ENCODE data around the gene NRARP.

Gene NRARP

DNA sequence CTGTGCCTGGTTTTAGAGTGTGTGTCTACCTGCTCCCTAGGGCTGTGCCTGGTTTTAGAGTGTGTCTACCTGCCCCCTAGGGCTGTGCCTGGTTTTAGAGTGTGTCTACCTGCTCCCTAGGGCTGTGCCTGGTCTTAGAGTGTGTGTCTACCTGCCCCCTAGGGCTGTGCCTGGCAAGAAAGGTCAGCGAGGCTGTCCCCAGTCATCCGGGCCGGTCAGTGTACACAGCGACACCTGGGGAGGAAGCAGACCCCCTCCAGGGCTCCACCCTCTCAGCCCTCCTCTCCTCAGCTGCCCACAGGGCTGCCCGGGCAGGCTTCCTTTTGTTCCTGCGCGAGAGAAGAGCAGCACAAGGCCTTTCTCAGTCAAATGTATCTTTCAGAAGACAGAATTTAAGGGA, 4.1 kb downstream of the NRARP start:
- no peak for DNase-seq

DNA sequence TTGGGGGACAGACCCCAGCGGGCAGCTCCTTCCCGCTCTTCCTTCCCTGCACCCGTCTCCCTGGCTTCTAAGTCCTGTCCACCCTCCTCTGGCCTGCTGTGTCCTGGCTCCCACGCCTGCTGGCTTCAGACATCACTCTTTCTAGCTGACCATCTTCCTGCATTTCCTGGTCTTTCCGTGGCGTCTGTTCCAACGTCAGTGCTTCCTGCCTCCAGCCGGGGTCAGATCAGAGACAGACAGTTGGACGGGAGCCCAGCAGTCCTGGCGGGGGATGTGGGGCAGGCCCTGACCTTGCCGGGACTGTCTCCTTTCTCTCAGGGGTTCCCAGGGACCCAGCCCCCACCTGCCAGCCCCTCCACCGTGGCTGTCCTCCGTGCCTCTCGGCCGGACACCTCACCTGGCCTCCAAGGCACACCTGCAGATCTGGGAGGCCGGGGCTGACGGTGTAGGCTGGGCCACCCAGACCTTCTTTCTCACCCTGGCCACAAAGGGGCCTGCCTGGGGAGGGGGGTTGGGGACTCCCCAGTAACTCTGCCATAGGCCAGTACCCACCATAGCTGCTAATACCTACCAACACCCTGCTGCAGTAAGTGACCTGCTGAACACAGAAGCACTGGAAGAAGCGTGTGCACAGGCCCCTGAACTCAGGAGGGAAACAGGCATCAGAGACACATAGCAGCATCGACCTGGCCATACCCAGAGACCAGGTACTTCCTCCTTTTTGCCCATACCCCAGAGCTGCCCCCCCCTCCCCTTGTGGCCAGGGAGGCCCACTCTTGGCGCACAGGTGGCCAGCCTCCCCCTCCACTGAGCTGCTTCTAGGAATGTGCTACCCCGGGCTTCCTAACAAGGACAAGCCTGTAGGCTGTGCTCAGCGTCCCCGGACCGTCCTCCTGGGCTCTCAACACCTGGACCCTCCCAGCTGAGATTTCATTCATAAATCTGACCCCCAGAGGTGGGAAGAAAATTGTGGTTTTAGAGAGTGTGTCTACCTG, 5.1 kb downstream of the NRARP start:
- no peak for DNase-seq

GRCh38 chr9:137295849-137296669, 6.0 kb downstream of the NRARP start:
- DNase-seq, result no peak

- DNase-seq, result peak; percentile 42
Measured at GRCh38 chr9:137295238-137295811, 6.7 kb downstream of the NRARP start.

DNA sequence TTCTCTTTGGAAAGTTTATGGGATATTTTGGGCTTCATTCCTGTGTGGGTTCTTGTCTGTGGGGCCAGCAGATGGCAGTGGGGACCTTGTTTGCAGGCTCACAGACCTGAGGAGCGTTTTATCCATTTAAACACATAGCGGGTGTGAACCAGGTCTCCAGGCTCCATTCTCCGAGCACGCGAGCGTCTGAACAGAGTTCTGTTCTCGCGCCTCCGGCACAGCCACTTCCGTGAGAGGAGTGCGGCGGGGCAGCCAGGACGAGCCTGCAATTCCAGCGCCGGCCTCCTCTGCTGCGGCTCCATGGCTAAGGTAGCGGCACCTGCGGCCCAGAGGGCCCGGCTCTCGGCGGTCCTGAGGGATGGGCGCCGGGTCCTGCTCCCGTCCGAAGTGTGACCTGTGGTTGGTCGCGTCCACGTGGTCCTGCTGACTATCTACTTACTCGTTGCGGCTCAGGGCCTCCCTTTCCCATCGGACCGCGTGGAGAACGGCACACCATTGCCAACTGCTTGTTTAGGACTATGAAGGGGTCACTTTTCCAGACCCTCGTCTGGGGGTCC, 7.3 kb downstream of the NRARP start:
- no peak for DNase-seq

DNA sequence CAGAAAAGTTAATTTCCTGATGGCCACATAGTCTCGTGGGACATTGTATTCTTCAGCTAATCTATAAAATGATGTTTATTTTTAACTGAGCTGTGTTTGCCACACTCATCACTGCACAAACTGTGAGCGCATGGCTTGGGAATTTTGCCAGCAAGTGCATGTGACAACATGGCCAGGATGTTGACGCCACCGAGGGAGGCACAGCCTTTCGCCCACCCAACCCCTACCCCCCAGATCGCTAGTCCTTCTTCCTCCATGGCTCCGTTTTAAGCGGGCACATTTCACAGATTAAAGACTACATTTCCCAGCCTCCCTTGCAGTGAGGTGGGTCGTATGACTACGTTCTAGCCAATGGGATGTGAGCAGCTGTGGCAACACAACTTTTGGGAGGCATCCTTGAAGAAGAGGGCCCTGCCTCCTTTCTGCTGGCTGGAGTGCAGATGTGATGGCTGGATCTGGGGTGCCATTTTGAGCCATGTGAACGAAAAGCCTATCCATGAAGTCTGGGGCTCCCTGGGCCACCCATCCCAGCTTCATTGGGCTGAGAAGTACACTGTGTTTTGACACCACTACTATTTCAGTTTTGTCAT, 7.9 kb downstream of the NRARP start:
- DNase-seq, result peak; percentile 33

- no peak for DNase-seq
Measured at GRCh38 chr9:137293482-137294090, 8.5 kb downstream of the NRARP start.

GRCh38 chr9:137293094-137293481, 9.0 kb downstream of the NRARP start:
- DNase-seq, result no peak

DNA sequence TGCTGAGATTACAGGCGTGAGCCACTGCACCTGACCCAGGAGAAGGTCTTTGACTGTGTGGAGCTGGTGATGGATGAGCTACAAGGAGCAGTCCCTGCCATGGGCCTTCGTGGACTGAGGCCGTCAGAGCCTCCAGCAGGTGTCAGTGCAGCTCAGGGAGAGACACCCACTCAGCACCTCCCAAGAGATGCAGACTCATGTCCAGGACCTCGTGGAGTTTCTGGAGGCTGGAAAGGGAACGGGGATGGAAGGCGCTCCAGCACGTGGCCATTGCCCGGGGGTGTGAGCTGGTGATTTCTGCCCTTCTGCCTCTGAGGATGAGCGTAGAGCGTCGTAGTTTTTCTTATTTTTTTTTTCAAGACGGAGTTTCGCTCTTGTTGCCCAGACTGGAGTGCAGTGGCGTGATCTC, 15.1 kb downstream of the NRARP start:
- DNase-seq, result peak; percentile 36

GRCh38 chr9:137281345-137282116, 20.5 kb downstream of the NRARP start:
- DNase-seq, result no peak

GRCh38 chr9:137280474-137281344, 21.4 kb downstream of the NRARP start:
- DNase-seq, result peak; percentile 29

- DNase-seq, result no peak
Measured at GRCh38 chr9:137279741-137280473, 22.2 kb downstream of the NRARP start.

DNA sequence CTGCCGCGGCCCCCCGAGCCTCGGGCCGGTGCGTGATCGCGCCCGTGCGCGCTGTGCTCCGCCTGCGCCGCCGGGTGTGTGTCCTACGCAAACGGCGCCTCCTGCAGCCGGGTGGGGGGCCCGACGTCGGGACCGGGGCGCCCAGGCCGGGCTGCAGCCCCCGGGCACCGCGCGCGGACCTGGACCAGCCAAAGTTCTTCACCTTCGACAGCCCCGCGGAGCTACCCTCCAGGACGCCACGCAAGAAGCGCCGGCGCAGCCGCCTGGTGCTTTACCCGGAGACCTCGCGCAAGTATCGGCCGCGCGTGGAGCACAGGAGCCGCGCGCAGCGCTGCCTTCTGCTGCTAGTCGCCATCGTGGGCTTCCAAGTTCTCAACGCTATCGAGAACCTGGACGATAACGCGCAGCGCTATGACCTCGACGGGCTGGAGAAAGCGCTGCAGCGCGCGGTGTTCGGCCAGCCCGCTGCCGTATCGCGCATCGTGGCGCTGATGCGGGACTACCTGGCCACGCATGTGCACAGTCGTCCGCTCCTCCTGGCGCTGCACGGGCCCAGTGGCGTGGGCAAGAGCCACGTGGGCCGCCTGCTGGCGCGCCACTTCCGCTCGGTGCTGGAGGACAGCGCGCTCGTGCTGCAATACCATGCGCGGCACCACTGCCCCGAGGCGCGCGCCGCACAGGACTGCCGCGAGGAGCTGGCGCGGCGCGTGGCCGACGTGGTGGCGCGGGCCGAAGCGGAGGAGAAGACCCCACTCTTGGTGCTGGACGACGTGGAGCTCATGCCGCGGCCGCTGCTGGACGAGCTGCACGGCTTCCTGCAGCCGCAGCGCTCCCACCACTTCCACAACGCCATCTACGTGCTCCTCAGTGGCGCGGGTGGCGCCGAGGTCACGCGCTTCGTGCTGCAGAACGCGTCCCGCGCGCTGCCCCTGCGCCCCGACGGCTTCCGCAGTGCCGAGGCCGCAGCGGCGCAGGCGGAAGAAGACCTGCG, 23.1 kb downstream of the NRARP start:
- no peak for DNase-seq

- DNase-seq, result peak; percentile 29
Measured at GRCh38 chr9:137278061-137278701, 23.9 kb downstream of the NRARP start.

DNA sequence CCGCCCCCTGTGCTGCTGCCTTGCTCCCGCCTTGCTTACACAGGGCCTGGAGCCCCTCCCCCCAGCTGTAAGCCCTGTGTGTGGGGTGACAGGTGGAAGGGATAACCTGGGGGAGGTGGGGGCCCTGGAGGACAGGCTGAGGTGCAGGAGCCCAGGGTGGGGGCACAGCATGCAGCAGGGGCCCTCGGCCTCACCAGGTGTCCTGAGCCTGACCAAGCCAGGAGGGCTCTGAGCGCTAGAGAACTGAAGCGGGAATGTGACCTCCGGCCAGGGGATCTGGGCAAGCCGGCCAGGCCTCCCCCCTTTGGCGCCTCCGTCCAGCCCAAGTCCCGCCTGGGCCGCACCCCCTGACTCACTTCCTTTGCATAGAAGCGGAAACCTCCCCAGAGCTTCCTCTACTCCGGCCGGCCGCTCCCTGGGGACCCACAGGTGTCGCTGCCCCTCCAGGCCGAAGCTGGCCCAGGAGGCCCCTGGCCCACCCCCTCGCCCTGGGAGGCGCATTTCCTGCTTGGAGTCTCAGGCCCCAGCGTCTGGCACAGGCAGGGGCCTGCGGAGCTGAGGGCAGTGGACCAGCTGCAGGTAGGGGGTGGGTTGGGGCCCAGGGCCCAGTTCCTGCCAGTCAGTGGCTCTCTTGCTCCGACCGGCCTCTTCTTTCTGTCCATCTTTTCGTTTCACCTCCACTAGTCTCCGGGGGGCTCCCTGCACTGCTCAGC, 24.6 kb downstream of the NRARP start, which contains the start of gene TOR4A:
TSS of gene TOR4A (plus strand) at position 398 of the 713 bp plus-strand sequence. CDS start 964 bp downstream, outside the sequence.
- DNase-seq, result peak; percentile 69

- DNase-seq, result no peak
Measured at GRCh38 chr9:137276473-137277328, 25.4 kb downstream of the NRARP start.
